GM12874 (cell line): ENCODE data around the gene KLK6.

Experiments used
- CTCF ChIP-seq: IDR thresholded peaks from 2 replicates; pipeline ENCODE4 v1.5.1; 2011; ENCODE audit warnings: low read depth, mild to moderate bottlenecking, control low read depth, low read length, moderate library complexity; ENCODE audit not compliant: insufficient read depth

The KLK6 gene

GRCh38 chr19:50977626-50978025 lies 8.2 kb upstream of the KLK6 start:
- no peak for TF ChIP-seq CTCF

GRCh38 chr19:50975766-50976165 lies 6.4 kb upstream of the KLK6 start:
- no peak for TF ChIP-seq CTCF

GRCh38 chr19:50974702-50975556 lies 5.5 kb upstream of the KLK6 start:
- no peak for TF ChIP-seq CTCF

GRCh38 chr19:50972795-50973376 lies 3.5 kb upstream of the KLK6 start:
- TF ChIP-seq CTCF, result no peak

- TF ChIP-seq CTCF, result no peak
Measured at GRCh38 chr19:50968716-50969412, 527 bp downstream of the KLK6 start.

- TF ChIP-seq CTCF, result no peak
Measured at GRCh38 chr19:50967929-50968715, 1.3 kb downstream of the KLK6 start.

GRCh38 chr19:50964266-50964665 lies 5.1 kb downstream of the KLK6 start:
- TF ChIP-seq CTCF, result no peak
